Measurements from ENCODE around the gene RALGDS.

GRCh38 chr9:133057553-133057952, 63.5 kb downstream of the RALGDS start:
- no peak for TF ChIP-seq ZFP3 (CRISPR knock-in tag; IDR thresholded peaks at IDR 0.05)
- no peak for TF ChIP-seq ESRRG (CRISPR knock-in tag; IDR thresholded peaks at IDR 0.05)
- TF ChIP-seq, protein P1, sequence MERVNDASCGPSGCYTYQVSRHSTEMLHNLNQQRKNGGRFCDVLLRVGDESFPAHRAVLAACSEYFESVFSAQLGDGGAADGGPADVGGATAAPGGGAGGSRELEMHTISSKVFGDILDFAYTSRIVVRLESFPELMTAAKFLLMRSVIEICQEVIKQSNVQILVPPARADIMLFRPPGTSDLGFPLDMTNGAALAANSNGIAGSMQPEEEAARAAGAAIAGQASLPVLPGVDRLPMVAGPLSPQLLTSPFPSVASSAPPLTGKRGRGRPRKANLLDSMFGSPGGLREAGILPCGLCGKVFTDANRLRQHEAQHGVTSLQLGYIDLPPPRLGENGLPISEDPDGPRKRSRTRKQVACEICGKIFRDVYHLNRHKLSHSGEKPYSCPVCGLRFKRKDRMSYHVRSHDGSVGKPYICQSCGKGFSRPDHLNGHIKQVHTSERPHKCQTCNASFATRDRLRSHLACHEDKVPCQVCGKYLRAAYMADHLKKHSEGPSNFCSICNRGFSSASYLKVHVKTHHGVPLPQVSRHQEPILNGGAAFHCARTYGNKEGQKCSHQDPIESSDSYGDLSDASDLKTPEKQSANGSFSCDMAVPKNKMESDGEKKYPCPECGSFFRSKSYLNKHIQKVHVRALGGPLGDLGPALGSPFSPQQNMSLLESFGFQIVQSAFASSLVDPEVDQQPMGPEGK (CRISPR knock-in tag; IDR thresholded peaks at IDR 0.05; ENCODE audit: borderline replicate concordance): no peak
- no peak for TF ChIP-seq ZFP30 (CRISPR knock-in tag; IDR thresholded peaks at IDR 0.05)
- TF ChIP-seq ARNTL (CRISPR knock-in tag; IDR thresholded peaks at IDR 0.05; ENCODE audit: borderline replicate concordance, low read depth): no peak
- TF ChIP-seq, protein P2, sequence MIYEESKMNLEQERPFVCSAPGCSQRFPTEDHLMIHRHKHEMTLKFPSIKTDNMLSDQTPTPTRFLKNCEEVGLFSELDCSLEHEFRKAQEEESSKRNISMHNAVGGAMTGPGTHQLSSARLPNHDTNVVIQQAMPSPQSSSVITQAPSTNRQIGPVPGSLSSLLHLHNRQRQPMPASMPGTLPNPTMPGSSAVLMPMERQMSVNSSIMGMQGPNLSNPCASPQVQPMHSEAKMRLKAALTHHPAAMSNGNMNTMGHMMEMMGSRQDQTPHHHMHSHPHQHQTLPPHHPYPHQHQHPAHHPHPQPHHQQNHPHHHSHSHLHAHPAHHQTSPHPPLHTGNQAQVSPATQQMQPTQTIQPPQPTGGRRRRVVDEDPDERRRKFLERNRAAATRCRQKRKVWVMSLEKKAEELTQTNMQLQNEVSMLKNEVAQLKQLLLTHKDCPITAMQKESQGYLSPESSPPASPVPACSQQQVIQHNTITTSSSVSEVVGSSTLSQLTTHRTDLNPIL (CRISPR knock-in tag; IDR thresholded peaks at IDR 0.05; ENCODE audit: low read depth): no peak
- TF ChIP-seq SNAI2 (CRISPR knock-in tag; IDR thresholded peaks at IDR 0.05): no peak
- TF ChIP-seq POU6F1 (CRISPR knock-in tag; IDR thresholded peaks at IDR 0.05; ENCODE audit: borderline replicate concordance, low read depth): no peak
- no peak for TF ChIP-seq RARB (CRISPR knock-in tag; IDR thresholded peaks at IDR 0.05)
- no peak for TF ChIP-seq OSR1 (CRISPR knock-in tag; IDR thresholded peaks at IDR 0.05)
- TF ChIP-seq TSHZ2 (CRISPR knock-in tag; IDR thresholded peaks at IDR 0.05): no peak
- no peak for TF ChIP-seq TCF4 (CRISPR knock-in tag; IDR thresholded peaks at IDR 0.05; ENCODE audit: borderline replicate concordance)
- no peak for TF ChIP-seq CSDC2 (CRISPR knock-in tag; IDR thresholded peaks at IDR 0.05)
- TF ChIP-seq ZNF565 (CRISPR knock-in tag; conservative IDR thresholded peaks at IDR 0.05; ENCODE audit: low read depth): no peak
